ENCODE measurements around the gene LPIN2. TPM values are rescaled to one million over a fixed set of nuclear protein-coding genes. Genes with fewer than 3 reads are reported as not detected.
"Not testable (repeated sequence)": the region's sequence is repeated elsewhere in the genome, so short reads cannot be mapped to it uniquely, and the experiment has no call there.

The LPIN2 gene
- total RNA-seq, 1 donor from 2014 or later: 11.0 TPM

GRCh38 chr18:3027370-3027891 lies 14.5 kb upstream of the LPIN2 start:
- no peak overlapping the region for H3K27ac ChIP-seq (ENCODE audit: low read depth, low read length)
- H3K9me3 ChIP-seq (ENCODE audit: control insufficient read depth in 3 of 3, low read length in 3 of 3): no peaks in the 10 kb centered on the region
- H3K36me3 ChIP-seq (ENCODE audit: control insufficient read depth in 3 of 3, insufficient read depth in 3 of 3, low read length in 3 of 3): no peaks in the 10 kb centered on the region
- no peaks in the 10 kb centered on the region for H3K4me1 ChIP-seq (ENCODE audit: control insufficient read depth in 3 of 3, insufficient read depth in 3 of 3, low read length in 3 of 3)
- H3K27me3 ChIP-seq (ENCODE audit: control insufficient read depth in 3 of 3, insufficient read depth in 3 of 3, low read length in 3 of 3): no peaks in the 10 kb centered on the region
- H3K9ac ChIP-seq (ENCODE audit: low read depth in 1 of 3, low read length in 3 of 3): no peak overlapping the region
- H3K4me3 ChIP-seq (ENCODE audit: low read length in 3 of 3): no peak overlapping the region

GRCh38 chr18:3025544-3025943 lies 12.6 kb upstream of the LPIN2 start:
- no peak overlapping the region for H3K27ac ChIP-seq (ENCODE audit: low read depth, low read length)

GRCh38 chr18:3023603-3024002 lies 10.7 kb upstream of the LPIN2 start:
- H3K4me1 ChIP-seq (ENCODE audit: control insufficient read depth in 3 of 3, insufficient read depth in 3 of 3, low read length in 3 of 3); H3K27me3 ChIP-seq (ENCODE audit: control insufficient read depth in 3 of 3, insufficient read depth in 3 of 3, low read length in 3 of 3); H3K36me3 ChIP-seq (ENCODE audit: control insufficient read depth in 3 of 3, insufficient read depth in 3 of 3, low read length in 3 of 3); H3K4me3 ChIP-seq (ENCODE audit: low read length in 3 of 3); H3K9ac ChIP-seq (ENCODE audit: low read depth in 1 of 3, low read length in 3 of 3); H3K9me3 ChIP-seq (ENCODE audit: control insufficient read depth in 3 of 3, low read length in 3 of 3); H3K27ac ChIP-seq (ENCODE audit: low read depth, low read length): not testable (repeated sequence)

More at GRCh38 chr18:3025544-3025943, 12.6 kb upstream of the LPIN2 start:
- Histone ChIP-seq H3K4me1 (ENCODE audit: control insufficient read depth in 3 of 3, insufficient read depth in 3 of 3, low read length in 3 of 3) (no peaks in the 10 kb centered on the region), H3K9ac (ENCODE audit: low read depth in 1 of 3, low read length in 3 of 3) (no peak overlapping the region), H3K36me3 (ENCODE audit: control insufficient read depth in 3 of 3, insufficient read depth in 3 of 3, low read length in 3 of 3) (no peaks in the 10 kb centered on the region), H3K4me3 (ENCODE audit: low read length in 3 of 3) (no peak overlapping the region), H3K9me3 (ENCODE audit: control insufficient read depth in 3 of 3, low read length in 3 of 3) (no peaks in the 10 kb centered on the region), H3K27me3 (ENCODE audit: control insufficient read depth in 3 of 3, insufficient read depth in 3 of 3, low read length in 3 of 3) (no peaks in the 10 kb centered on the region)

GRCh38 chr18:3016585-3017297 lies 3.8 kb upstream of the LPIN2 start:
- peaks cover 3 to 6% (median 6%) of the 10 kb centered on the region in 3 donors for H3K4me1 ChIP-seq (ENCODE audit: control insufficient read depth in 3 of 3, insufficient read depth in 3 of 3, low read length in 3 of 3)
- H3K27ac ChIP-seq (ENCODE audit: low read depth, low read length): peak overlapping the region; percentile 32

GRCh38 chr18:3015851-3016250 lies 2.9 kb upstream of the LPIN2 start:
- Histone ChIP-seq H3K36me3 (ENCODE audit: control insufficient read depth in 3 of 3, insufficient read depth in 3 of 3, low read length in 3 of 3) (no peaks in the 10 kb centered on the region), H3K27me3 (ENCODE audit: control insufficient read depth in 3 of 3, insufficient read depth in 3 of 3, low read length in 3 of 3) (no peaks in the 10 kb centered on the region), H3K4me1 (ENCODE audit: control insufficient read depth in 3 of 3, insufficient read depth in 3 of 3, low read length in 3 of 3) (peaks cover 5 to 9% (median 6%) of the 10 kb centered on the region in 3 donors), H3K9me3 (ENCODE audit: control insufficient read depth in 3 of 3, low read length in 3 of 3) (no peaks in the 10 kb centered on the region), H3K4me3 (ENCODE audit: low read length in 3 of 3) (no peak overlapping the region), H3K27ac (ENCODE audit: low read depth, low read length) (no peak overlapping the region), H3K9ac (ENCODE audit: low read depth in 1 of 3, low read length in 3 of 3) (no peak overlapping the region)

More at GRCh38 chr18:3016585-3017297, 3.8 kb upstream of the LPIN2 start:
- Histone ChIP-seq H3K9ac (ENCODE audit: low read depth in 1 of 3, low read length in 3 of 3) (no peak overlapping the region), H3K36me3 (ENCODE audit: control insufficient read depth in 3 of 3, insufficient read depth in 3 of 3, low read length in 3 of 3) (no peaks in the 10 kb centered on the region), H3K4me3 (ENCODE audit: low read length in 3 of 3) (no peak overlapping the region), H3K27me3 (ENCODE audit: control insufficient read depth in 3 of 3, insufficient read depth in 3 of 3, low read length in 3 of 3) (no peaks in the 10 kb centered on the region), H3K9me3 (ENCODE audit: control insufficient read depth in 3 of 3, low read length in 3 of 3) (no peaks in the 10 kb centered on the region)

- Histone ChIP-seq H3K9ac (ENCODE audit: low read depth in 1 of 3, low read length in 3 of 3) (no peak overlapping the region), H3K9me3 (ENCODE audit: control insufficient read depth in 3 of 3, low read length in 3 of 3) (no peaks in the 10 kb centered on the region), H3K27me3 (ENCODE audit: control insufficient read depth in 3 of 3, insufficient read depth in 3 of 3, low read length in 3 of 3) (no peaks in the 10 kb centered on the region), H3K27ac (ENCODE audit: low read depth, low read length) (peak overlapping the region; percentile 8), H3K36me3 (ENCODE audit: control insufficient read depth in 3 of 3, insufficient read depth in 3 of 3, low read length in 3 of 3) (no peaks in the 10 kb centered on the region), H3K4me1 (ENCODE audit: control insufficient read depth in 3 of 3, insufficient read depth in 3 of 3, low read length in 3 of 3) (peaks cover 5 to 9% (median 6%) of the 10 kb centered on the region in 3 donors), H3K4me3 (ENCODE audit: low read length in 3 of 3) (no peak overlapping the region)
These were observed 2.3 kb upstream of the LPIN2 start for GRCh38 chr18:3015204-3015592.

GRCh38 chr18:3014503-3015203 lies 1.7 kb upstream of the LPIN2 start:
- H3K9me3 ChIP-seq (ENCODE audit: control insufficient read depth in 3 of 3, low read length in 3 of 3): no peaks in the 10 kb centered on the region
- H3K4me1 ChIP-seq (ENCODE audit: control insufficient read depth in 3 of 3, insufficient read depth in 3 of 3, low read length in 3 of 3): peaks cover 5 to 9% (median 6%) of the 10 kb centered on the region in 3 donors
- H3K27me3 ChIP-seq (ENCODE audit: control insufficient read depth in 3 of 3, insufficient read depth in 3 of 3, low read length in 3 of 3): no peaks in the 10 kb centered on the region
- no peaks in the 10 kb centered on the region for H3K36me3 ChIP-seq (ENCODE audit: control insufficient read depth in 3 of 3, insufficient read depth in 3 of 3, low read length in 3 of 3)
- H3K4me3 ChIP-seq (ENCODE audit: low read length in 3 of 3): no peak overlapping the region
- no peak overlapping the region for H3K9ac ChIP-seq (ENCODE audit: low read depth in 1 of 3, low read length in 3 of 3)
- H3K27ac ChIP-seq (ENCODE audit: low read depth, low read length): peak overlapping the region; percentile 8

- H3K4me3 ChIP-seq (ENCODE audit: low read length in 3 of 3): peak overlapping the region; percentile 71 to 75 (median 73)
- H3K27me3 ChIP-seq (ENCODE audit: control insufficient read depth in 3 of 3, insufficient read depth in 3 of 3, low read length in 3 of 3): no peaks in the 10 kb centered on the region
- H3K9ac ChIP-seq (ENCODE audit: low read depth in 1 of 3, low read length in 3 of 3): peak overlapping the region; percentile 61 to 78 (median 73)
- H3K9me3 ChIP-seq (ENCODE audit: control insufficient read depth in 3 of 3, low read length in 3 of 3): no peaks in the 10 kb centered on the region
- peaks cover 5 to 9% (median 6%) of the 10 kb centered on the region in 3 donors for H3K4me1 ChIP-seq (ENCODE audit: control insufficient read depth in 3 of 3, insufficient read depth in 3 of 3, low read length in 3 of 3)
- peak overlapping the region; percentile 65 for H3K27ac ChIP-seq (ENCODE audit: low read depth, low read length)
- no peaks in the 10 kb centered on the region for H3K36me3 ChIP-seq (ENCODE audit: control insufficient read depth in 3 of 3, insufficient read depth in 3 of 3, low read length in 3 of 3)
These were observed 564 bp downstream of the LPIN2 start for GRCh38 chr18:3012136-3013023.

- Histone ChIP-seq H3K4me3 (ENCODE audit: low read length in 3 of 3) (no peak overlapping the region), H3K9me3 (ENCODE audit: control insufficient read depth in 3 of 3, low read length in 3 of 3) (no peaks in the 10 kb centered on the region), H3K4me1 (ENCODE audit: control insufficient read depth in 3 of 3, insufficient read depth in 3 of 3, low read length in 3 of 3) (peaks cover 0 to 5% (median 4%) of the 10 kb centered on the region in 3 donors), H3K27me3 (ENCODE audit: control insufficient read depth in 3 of 3, insufficient read depth in 3 of 3, low read length in 3 of 3) (no peaks in the 10 kb centered on the region), H3K36me3 (ENCODE audit: control insufficient read depth in 3 of 3, insufficient read depth in 3 of 3, low read length in 3 of 3) (no peaks in the 10 kb centered on the region), H3K9ac (ENCODE audit: low read depth in 1 of 3, low read length in 3 of 3) (no peak overlapping the region), H3K27ac (ENCODE audit: low read depth, low read length) (no peak overlapping the region)
These were observed 2.9 kb downstream of the LPIN2 start for GRCh38 chr18:3010086-3010485.
